Measurements from ENCODE around the gene ANKS1B.

The ANKS1B gene

DNA sequence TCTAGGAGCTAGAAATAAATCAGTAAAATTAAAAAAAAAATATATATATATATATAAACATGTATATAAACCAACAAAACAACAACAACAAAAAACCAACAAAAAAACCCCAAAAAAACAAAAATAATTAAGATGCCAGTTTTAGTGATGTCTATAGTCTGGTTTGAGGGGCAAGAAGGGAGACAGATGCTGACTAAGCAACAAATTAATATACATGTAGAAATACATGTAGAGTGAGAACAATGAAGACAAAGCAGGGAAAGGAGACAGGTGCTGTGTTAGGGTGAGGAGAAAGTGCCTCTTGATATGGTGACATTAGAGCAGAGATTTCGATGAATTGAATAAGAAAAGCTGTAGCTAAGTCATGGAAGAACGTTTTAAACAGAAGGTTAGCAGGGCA lies 861.8 kb downstream of the ANKS1B start:
- ATAC-seq (no peak), DNase-seq (no peak)

DNA sequence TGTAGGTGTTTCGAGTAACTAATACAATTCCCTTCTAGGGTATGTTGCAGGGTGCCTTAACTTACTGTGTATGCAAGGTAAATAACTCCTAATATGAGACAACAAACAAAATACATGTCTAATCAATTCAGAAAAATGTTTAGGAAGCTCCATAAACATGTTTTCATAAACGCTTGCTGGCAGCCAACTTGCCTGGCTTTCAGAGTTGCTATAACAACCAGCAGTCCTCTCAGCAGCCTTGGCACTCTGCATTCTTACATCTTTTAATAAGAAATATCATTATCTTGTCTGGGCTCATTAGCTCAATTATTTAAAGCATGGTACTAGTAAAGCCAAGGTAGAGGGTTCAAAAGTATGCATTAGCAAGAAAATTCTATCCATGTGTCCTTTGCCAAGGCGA lies 862.2 kb downstream of the ANKS1B start:
- DNase-seq (no peak), ATAC-seq (no peak)

DNA sequence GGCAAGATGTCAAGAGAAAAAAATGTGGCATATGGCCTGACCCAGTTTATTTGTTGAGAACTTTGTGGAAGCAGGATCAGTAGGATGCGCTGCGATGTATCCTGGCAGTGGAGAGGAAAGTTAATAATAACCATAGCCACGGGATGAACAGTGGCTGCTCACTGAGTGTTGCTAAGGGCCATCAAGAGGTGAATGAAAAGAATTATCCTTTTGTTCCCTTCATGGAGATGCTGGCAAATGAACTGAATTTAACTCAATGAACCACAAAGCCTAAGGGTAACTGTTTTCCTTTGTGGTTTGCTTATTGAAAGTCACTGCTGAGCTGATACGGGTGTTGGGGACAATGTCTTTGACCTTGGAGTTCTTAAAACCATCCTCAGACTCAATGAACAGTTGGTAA lies 863.2 kb downstream of the ANKS1B start:
- ATAC-seq (no peak), DNase-seq (no peak)

DNA sequence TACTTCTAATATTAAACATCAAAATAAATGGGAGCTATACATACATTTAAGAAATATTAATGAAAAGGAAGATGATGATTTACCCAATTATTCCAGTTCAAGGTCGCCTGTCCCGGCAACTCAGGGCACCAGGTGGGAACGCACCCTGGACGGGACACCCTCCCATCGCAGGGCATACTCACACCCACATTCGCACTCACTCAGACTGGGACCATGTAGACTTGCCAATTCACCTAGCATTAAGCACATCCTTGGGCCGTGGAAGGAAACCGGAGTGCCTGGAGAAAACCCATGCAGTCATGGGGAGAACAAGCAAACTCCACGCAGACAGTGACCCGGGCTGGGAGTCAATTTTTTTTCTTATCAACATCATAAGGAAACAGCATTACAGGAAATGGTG lies 864.8 kb downstream of the ANKS1B start:
- ATAC-seq = no peak
- DNase-seq = no peak

DNA sequence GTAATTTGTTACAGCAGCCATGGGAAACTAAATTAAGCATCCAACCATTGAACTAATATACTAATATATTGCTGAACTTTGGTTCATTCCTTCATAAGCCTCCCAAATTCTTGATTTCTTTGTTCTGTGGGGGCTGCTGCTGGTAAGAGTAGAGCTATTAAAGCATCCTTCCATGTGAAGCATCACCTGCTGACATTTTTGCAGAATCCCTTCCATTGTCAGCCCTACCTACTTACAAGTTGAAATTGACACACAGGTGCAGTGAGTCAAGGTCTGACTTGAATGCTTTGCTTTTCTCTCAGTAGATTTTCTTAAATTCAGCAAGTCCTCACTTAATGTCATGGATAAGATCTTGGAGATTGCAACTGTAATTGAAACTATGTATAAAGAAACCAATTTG lies 865.3 kb downstream of the ANKS1B start:
- DNase-seq (no peak), ATAC-seq (no peak)

DNA sequence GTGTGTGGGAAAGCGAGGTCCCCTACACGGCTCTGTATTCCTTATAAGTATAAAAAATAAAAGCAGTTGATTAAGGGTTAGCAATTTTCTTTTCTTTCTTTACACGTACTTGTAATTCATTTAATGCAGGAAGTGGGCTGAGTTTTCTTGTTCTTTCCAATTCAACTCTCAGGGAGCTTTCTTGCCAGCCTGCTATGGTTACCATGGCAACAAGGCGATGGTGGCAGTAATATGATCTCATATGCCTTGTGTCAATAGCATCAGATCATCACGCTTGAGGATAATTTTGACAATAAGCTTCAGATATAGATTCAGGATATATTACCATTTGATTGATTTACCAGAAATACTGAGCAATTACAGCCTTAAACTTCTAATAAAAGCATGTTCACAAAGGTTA lies 873.1 kb downstream of the ANKS1B start:
- no peak for ATAC-seq

DNA sequence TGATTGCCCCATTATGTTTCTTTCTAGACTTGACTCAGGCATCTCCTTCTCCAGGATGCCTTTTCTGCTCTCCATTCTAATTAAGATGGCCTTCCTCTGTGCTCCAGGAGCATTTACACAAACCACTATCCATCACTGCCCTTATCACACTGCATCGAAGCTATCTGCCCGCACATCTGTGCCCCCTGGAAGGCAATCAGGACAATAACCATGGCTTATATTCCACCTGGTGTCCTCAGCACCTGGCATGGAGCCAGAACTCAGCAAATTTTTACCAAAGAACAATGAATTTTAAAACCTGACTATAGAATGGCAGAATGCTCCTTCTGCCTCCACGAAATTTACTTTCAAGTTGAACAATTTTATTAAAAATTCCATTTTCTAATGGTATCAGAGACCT lies 873.9 kb downstream of the ANKS1B start:
- ATAC-seq = no peak
- no peak for DNase-seq

More for the DNA sequence above, 873.1 kb downstream of the ANKS1B start:
- no peak for DNase-seq

DNA sequence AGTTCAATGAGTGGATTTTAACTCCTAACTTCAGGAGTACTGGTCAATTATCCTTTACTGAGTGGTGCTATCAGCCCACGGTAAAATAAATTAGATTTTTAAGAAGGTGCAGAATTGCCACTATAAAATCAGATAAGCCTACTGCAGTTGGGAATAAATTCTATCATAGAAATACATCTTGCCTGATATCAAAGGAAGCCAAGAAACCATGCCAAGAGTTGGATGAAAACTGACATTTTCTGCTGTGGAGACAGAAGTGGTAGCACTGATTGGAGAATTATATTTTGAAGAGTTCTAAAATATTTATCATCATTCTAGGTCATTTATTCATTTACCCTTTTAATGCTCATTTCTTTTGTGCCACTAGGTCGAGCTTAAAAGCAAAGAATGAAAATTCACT lies 874.5 kb downstream of the ANKS1B start:
- DNase-seq (no peak), ATAC-seq (no peak)

DNA sequence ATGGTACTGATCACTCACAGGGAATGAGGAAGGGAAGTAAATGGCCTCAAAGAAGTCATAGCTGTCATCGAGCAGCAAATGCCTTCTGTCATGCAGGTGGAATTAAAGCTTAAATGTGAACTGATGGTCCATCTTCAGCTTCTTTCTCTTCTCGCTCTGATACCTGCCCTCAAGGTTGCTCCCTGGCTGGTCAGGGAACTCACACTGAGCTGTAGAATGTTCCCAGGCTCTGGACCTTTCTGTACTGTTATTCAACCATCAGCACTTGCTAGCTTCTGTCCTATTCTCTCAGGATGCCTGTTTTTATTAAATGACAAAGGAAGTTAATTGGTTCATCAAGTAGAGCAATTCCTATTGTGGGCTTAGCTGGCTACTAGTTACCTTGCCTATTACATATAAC lies 875.8 kb downstream of the ANKS1B start:
- no peak for DNase-seq

DNA sequence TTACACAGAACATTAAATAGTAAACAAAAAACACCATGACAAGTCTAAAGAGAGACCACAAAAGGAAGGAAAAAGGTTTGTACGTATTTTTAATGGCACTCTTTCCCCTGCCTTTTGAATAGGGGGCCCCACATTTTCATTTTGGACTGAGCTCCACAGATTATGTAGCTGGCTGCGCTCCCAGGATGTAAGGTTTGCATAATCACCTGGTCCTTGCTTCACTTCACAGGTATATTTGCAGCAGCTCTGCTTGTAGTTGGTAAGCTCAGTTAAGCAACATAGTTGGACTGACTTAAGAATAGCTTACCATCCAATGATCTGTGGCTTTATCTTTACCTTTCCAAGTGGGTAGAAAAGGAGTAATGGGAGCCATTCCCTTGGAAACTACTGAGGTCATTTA lies 885.0 kb downstream of the ANKS1B start:
- ATAC-seq = no peak
- no peak for DNase-seq

More for the DNA sequence above, 875.8 kb downstream of the ANKS1B start:
- ATAC-seq = no peak

DNA sequence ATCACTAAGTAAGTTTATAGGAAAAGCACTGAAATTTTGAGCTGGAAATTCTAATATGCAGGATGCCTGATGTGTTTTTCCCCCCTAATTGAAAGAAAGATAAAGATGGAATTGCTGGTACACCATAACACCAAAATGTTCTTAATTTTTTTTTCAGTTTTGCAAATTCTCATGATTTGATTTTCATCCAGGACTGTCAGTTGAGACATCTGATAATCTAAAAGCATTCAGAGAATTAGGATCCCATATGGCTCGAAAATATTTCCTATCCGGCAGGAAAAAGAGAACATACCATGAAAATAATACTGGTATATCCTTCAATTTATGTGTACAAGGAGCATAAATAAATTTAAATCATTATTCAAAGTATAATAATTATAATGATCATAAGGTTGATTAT lies 887.6 kb downstream of the ANKS1B start:
- ATAC-seq = no peak
- no peak for DNase-seq

DNA sequence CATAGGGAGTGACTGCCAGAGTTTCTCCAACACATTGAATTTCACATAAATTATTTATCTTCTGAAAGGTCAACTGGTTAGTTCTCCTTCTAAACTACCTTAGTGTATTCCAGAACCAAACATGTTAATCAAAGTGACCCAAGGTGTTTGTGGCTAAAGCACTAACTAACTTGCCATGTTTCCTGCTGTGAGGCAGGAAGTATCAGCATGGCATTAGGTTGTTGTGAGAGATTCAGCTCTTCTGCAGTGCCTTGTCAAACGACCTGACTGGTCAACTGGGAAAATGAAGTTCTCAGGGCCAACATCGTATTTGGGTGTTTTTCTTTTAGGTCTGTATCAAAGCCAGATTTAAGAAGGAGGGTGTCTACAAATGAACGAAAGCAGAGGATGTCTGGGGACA lies 891.6 kb downstream of the ANKS1B start:
- ATAC-seq = no peak
- no peak for DNase-seq

DNA sequence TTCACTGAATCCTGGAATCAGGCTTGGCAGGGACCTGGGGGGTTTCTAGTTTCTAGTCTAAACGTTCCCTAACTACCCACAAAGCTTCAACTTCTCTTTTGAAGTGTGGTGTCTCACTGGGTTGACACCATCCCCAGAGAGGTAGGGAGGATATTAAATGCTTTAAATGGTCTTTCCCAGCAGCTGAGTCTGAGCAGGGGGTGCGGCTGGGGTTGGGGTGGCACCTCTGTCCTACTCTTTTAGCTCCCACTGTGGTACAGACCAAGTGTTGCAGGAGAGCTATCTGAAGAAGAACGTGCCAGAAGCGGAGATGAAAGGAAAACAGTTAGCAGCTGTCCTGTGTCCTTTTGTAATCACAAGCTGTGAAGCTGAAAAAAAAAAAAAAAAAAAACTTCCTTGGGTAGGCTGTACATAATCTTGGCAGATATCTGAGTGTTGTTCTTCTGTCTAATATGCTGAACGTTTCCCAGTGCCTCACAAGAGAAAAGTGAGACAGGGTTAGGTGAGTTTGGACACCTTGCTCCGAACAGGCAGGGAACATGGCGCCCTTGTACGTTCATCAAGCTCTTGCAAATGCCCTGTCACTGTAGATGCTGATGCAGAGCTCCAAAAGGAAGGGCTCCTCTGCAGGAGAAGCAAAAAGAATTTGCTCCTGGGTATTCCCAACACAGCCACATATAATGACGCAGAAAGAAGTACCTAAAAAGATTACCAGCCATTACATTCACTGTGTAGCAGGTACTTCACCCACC lies 892.5 kb downstream of the ANKS1B start:
- no peak for ATAC-seq

DNA sequence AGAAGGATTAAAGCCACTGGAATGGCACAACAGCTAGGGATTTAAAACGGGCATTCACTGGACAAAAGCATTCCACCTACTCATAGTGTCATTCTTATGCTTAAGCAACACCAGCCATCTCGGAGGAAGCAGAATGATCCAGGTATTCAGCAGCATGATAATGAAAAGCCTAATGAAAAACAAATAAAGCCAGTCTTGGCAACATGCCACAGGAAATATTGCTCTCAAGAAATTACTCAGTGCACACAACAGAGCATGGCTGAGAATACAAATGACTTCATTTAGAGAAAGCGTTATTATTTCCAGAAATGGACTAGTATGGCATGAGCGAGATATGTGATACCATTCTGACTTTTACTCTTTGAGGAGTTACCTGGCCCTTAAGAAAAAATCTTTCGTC lies 897.5 kb downstream of the ANKS1B start:
- DNase-seq = no peak
- ATAC-seq = no peak

More for the DNA sequence above, 892.5 kb downstream of the ANKS1B start:
- DNase-seq = no peak

DNA sequence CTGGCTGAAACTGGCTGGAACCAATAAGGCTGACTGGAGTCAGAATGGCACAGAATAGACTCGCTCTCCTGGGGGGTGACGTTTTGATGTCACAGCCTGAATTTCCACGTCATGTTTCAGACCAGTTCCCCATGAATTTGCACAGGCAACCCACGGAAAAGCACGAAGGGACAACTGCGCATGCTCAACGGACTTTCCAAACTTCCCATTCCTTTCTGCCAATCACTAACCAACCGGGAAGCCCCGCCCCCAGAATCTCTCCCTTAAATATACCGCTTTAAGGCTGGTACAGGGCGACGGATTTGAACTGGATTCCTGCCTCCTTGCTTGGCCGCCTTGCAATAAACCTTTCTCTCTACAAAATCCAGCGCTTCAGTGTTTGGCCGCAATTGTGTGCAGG lies 904.9 kb downstream of the ANKS1B start:
- no peak for DNase-seq
- ATAC-seq = no peak

DNA sequence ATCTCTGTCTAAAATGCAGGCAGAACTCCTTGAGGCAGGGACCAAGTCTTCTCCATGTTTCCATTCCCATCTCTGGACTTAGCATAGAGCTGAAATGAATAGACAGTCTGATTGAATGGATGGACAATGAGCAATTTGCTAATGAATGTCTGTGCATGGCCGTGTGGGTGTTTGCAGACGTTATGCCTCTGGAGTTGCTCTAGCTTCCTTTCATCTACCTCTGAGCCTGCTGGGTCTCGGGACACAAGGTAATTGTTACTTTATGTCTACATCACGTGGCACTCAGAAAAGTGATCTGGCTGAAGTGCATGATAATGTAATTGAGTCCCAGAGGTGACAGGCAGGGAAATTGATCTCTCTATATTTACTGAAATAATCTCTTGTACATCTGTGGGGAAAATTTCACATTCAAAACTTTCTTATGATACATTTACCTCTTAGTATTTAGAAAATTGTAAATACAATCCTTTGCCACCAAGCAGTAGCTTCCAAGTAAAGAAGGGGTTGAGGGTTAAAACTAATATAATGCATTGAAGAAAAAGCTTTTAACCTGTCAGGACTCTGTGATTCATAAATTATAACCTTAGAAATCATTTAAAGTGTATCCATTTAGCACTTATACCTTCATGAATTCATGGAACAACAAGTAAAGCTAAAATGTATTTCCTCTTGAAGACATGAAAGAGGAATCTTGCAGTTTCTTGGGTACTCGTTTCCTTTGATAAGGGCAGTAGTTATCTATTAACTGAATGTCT lies 915.6 kb downstream of the ANKS1B start:
- ATAC-seq (no peak), DNase-seq (no peak)

DNA sequence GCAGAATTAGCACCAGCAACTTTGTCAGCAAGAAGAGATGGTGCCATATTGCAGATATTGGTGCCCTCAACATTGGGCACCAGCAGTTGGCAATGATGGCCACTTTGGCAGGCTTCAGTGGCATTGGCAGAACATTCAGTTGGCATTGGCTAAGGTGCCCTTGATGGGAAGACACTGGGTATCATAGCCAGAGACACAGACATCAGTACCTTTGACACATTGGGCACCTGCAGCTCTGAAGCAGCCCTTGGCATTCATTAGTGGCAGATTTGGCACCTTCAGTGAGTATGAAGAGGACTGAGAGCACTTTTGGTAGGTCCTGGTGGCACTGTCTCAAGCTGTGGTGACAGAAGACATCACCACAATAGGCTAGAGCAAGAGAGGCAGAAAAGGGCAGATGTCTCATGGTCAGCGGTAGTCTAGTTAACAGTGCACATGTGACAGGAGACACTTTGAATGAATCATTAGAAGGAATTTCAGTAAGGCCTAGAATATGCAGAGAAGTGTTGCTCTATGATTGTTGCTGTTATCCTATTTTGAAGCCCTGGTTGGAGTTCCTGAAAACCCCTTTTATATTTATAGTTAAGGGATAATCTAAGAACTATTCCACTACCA lies 917.5 kb downstream of the ANKS1B start:
- no peak for ATAC-seq
- no peak for DNase-seq

DNA sequence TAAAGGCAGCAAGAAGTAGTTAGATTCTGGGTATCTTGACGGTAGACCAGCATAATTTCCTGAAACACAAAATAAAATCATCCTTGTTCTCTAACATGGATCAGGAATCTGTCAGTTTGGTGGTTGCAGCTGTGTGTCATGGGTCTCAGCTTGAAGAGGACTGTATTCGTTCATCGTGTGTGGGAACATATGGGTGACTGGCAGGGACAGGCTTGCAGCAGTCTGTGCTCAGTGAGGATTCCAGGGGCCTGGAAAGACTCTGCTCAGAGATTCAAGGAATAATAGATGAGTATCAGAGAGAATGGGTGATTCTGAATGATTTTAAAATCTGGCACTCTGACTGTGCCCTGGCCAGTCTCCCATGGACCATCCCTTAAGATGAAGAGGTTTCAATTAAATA lies 918.0 kb downstream of the ANKS1B start:
- DNase-seq (no peak), ATAC-seq (no peak)

DNA sequence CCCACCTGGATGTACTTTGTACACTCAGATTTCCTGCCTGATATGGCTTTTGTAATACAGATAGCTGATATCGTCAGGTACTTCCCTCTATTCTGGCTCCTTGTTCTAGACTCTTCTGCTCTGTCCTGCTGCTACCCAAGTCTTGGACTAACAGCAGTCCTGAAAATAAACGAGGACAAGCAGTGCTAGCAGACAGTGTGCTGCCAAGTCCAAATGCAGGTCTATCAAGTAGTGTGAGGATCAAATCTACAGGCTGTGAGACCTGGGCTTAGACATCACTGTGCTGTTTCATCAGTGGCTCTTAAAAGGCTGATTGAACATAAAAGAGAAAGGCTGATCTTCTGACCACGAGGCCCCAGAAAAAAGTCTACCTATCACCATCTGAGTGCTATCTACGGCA lies 921.6 kb downstream of the ANKS1B start:
- no peak for DNase-seq
- ATAC-seq = no peak

DNA sequence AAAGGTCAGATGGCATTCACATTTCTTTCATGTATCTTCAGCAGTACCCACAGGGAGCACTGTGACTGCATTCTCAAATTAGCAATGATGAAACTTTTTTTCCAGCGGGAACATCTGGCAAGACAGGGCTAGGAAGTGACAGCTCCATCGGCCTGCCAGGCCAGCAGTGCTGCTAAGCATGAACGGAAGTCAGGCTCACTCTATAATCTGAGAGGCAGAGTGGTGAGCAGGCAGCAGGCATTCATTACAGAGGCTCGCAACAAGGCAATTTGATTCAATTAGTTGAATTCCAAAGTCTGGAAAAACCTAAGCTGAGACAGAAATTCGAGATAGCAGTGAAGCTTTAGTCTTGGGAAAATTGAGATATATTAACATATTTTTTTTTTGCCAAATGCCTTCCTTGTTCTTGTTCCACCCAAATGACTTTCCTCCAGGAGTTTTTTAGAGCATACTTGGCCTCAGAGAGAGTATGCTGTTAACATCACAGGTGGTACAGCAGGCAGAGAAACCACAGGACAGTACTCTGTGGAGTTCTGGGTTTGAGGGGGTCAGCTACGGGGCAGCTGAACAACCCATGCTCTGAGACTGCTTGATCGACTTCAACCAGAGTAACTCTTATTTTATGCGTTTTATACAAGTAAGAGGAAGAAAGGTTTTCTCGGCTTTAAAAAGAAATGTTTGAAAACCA lies 924.8 kb downstream of the ANKS1B start:
- ATAC-seq (no peak), DNase-seq (no peak)

DNA sequence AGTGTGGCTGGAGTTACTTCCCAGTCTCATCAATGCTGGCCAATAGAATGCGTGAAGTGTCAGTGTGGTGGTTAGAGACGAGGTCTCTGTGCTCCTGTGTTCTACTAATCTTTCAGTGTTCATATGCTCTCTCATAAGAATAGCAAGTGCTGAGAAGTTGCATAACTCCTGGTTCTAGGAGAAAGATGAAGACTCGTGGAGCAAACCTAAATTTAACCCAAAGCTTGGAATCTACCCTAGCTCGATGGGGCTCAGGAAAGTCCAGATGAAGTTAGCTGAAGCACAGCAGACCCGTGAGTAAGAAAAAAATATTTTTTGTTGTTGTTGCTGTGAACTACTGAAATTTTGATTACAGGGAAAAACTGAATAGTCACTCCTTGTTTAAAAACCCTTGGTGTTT lies 927.1 kb downstream of the ANKS1B start:
- no peak for ATAC-seq

DNA sequence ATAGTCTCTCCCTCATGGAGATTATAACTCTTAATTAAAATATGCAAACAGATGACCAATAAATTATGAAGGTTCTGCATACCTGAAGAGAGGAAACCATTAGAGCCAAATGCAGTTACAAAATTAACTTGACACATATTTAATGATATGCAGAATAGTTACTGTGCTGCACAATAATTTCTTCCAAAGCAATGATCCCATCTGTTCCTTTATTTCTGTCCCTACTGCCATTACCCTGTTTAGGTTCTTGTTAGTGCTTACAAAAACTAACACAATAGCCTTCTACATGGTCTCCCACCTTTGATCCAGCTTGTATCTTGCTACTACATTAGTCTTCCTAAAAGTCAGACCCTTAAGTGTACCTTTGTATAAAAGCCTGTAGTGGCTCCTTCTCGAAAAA lies 928.5 kb downstream of the ANKS1B start:
- ATAC-seq (no peak), DNase-seq (no peak)

More for the DNA sequence above, 927.1 kb downstream of the ANKS1B start:
- DNase-seq = no peak

DNA sequence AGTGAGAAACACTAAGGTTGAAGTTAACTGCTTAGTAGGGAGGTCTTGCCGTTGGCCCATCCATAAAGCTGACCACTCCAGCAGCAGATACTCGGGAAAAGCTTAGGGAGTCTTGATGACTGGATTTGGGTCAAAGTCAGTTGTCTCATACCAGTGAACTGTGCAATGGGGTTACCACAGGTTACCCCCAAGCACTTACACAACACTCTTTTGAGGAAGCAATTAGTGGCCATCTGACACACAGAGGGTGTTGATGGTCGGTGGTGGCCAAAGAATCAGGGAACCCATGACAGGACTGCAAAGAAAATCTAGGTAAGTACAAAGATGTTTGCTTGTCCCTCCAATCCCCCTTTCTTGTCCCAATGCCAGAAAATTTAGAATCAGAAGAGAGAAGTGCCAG lies 929.4 kb downstream of the ANKS1B start:
- ATAC-seq = no peak
- no peak for DNase-seq
